ENCODE measurements around the gene DACT3.

GRCh38 chr19:46607448-46607841 is 53.5 kb downstream of the DACT3 start:
- TF ChIP-seq CTCF (conservative IDR thresholded peaks at IDR 0.05; ENCODE audit: low read length) (no peak), EZH2phosphoT487 (IDR thresholded peaks at IDR 0.05; ENCODE audit: borderline replicate concordance) (no peak)

Data from Loucy (cell line).